Measurements from ENCODE around the gene RAD9B.
"Not testable (repeated sequence)": the region's sequence is repeated elsewhere in the genome, so short reads cannot be mapped to it uniquely, and the experiment has no call there.

The RAD9B gene

DNA sequence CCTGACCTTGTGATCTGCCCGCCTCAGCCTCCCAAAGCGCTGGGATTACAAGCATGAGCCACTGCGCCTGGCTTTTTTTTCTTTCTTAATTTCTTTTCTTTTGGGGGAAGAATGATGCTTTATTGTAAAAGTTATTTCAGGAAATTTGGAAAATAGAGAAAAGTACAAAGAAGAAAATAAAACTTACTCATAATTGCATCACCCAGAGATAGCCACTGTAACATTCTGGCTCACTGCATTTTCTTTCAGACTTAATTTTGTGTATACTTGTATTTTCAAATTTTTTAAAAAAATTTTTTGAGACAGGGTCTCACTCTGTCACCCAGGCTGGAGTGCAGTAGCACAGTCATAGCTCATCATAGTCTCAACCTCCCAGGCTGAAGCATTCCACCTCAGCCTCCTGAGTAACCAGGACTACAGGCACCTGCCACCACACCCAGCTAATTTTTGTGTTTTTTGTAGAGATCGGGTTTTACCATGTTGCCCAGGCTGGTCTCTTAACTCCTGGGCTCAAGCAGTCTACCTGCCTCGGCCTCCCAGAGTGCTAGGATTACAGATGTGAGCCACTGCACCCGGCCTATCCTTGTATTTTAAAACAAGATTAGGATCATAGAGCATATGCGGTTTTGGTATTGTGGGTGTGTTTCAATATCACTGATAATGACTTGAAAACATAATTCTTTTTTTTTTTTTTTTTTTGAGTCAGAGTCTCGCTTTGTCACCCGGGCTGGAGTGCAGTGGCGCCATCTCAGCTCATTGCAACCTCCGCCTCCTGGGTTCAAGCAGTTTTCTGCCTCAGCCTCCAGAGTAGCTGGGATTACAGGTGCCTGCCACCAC, 19.0 kb downstream of the RAD9B start:
- DNase-seq, result not testable (repeated sequence)

DNA sequence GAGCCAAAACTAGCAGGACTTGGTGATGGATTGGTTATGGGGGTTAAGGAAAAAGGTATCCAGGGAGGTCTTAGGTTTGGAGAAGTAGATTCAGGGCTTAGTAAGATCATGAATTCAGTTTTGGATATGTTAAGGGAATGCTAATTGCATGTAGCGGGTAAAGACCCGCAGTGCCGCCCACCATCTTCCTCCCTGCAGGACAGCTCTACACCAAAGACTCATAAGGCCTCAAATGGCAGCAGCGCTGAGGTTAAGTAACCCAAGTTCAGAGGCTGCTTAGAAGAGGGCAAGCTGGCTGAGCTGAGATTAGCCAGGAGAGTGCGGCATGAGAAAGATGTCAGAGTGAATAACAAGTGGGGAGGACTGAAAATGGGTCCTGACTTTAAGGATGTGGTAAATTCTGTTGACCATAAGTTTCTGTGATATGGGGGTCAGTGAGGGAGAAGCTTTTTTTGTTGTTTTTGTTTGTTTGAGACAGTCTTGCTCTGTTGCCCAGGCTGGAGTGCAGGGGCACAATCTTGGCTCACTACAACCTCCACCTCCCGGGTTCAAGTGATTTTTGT, 26.2 kb downstream of the RAD9B start:
- DNase-seq, result no peak

DNA sequence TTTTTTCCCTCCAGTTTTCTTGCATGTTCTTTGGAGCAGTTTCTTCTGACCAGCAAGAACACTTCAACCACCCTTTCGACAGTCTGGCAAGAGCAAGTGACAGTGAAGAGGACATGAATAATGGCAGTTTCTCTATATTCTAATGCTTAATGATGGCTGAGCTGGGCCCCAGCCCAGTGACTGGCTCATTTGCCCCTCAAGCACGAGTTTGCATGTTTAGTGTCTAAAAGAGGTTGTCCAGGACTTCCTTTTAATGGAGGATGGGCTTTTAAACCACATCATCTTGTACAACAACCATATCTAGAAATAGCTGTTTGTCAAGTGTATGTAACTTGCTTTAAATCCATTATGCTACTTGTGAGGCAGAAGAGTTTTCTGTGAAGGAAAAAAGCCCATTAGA, 28.4 kb downstream of the RAD9B start:
- DNase-seq, result no peak

DNA sequence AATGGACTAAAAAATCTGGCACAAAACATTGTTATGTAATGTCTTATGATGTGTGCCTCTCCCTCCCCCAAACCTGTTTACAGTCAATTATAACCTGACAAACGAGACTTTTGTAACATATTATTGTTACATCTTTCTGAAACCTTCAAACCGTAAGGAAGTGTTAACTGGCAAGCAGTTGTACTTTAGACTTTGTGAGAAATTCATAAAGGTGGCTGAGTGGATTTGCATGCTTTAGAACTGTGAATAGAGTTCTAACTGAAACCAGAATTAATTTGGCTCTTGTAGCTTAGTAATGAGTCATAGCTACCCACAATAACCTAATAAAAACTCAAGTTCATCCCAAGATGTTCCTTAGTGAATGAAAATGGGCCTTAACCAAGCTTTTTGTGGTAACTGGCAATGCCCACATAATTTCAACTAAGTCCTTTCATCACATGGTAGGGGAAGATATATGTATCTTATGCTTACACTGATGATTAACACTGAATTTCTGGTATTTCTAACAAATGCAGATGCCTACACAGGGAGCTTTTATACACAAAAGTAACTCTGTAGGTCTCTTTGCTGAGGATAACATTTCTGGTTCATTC, 29.7 kb downstream of the RAD9B start:
- no peak for DNase-seq

DNA sequence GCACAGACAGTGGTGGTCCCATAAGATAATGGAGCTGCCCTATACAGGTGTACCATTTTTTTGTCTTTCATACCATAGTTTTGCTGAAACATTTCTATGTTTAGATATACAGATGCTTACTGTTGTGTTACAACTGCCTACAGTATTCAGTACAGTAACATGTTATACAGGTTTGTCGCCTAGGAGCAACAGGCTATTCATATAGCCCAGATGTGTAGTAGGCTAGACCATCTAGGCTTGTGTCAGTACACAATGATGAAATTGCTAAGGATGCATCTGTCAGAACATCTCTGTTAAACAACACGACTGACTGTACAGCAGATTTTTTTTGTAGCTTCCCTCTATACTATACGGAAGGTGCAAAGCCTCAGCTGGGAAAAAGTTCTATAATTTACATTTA, 30.5 kb downstream of the RAD9B start:
- DNase-seq, result no peak

DNA sequence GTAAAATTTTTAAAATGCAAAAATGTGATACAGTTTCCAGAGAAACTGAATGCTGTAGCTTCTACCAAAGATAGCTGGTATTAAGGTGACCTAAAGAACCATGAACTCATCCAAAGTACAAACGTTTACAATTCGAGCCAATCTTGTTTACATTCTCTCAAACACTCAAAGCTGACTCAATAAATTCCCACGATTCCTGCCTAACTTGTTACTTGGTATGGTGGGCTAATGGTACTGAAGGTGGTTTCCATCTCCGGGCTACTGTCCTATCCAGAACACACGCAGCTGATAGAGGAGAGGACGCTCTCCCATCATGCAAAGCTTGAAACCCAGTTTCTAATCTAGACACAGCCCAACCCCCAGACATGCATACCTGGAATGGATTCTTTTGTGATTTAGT, 31.5 kb downstream of the RAD9B start:
- no peak for DNase-seq

DNA sequence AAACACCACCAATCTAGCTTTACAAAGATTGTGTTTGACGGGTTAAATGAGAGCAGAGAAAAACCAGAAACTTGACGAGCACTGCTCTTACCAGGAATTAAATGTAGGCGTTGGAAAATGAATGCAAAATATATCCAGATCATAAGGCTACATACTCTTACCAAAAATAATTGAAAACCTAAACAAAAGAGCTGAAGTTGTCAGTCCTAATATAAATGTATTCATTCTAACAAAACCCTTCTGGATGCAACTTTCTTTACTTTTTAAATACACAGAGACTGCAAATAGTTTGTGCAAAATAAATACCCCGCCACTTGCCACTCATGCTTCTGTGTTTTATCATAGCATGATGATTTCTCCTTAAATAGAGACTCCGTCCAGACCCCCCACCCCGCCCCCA, 32.7 kb downstream of the RAD9B start:
- DNase-seq, result no peak

DNA sequence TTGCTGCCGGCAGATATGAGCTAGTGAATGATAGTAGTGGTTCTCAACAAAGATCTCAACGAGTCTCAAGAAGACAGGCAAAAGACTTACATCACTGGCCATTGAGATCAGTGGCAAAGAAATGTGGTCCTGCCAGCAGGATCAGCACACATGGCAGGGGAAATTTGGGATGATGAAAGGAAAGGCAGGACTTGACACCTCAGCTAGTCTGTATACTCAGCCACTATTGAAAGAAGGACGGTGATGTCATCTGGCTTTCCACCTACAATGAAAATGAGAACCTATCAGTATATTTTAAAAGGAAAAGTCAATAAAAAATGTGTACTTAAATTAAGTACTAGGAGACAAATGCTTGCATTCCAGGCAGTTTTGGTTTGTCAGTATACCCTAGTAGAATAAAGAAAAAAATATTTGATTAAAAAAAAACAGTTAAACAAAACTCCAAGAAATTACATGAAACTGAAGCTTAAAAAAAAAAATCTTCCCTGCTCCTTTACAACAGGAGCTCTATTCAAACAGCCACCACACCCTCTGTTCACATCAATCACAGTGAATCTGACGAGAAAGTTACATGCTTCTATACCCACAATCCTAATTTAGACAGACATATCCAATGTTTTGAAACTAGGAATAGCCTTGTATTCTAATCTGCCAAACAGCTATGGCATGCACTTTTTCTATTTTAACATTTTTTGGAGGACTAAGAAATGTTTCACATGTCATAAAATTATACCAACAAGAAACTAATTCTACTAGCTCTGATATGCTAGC, 34.9 kb downstream of the RAD9B start:
- DNase-seq, result no peak

DNA sequence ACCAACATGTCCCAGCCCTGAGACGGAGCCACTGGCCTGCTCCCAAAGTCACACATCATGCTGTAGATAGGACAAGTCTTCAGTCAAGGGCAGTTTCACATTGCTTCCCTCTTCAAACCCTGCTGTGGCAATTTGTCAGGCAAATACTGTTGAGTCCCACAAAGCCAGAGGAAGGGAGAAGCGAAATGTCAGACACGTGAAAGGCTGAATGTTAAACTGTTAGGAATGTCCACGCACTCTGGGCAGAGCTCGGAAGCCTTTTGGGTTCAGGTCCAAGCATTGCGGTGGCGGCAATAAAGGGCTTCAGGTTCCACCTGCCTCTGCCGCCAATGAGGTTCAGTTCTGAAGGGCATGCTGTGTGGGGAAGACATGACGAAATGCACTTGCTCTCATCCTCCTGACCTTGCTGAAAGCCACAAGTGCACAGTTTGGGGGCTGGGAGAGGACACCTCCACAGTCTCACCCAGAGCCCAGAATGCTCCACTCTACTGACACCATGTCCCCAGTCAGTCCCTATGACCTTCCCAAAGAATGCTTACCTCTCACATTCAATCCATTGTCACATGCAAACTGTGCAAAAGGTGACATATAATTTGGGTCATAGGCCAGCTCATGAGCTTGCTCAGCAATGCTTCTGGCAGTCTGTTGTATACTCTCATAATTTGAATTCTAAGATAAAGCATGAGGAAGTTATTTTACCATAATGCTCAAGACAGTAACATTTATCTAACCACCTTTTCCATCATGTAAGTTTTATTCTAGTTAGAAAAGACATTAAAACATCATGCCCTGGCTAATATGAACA, 35.7 kb downstream of the RAD9B start:
- DNase-seq, result peak in 1 of 56 donors; percentile 4

DNA sequence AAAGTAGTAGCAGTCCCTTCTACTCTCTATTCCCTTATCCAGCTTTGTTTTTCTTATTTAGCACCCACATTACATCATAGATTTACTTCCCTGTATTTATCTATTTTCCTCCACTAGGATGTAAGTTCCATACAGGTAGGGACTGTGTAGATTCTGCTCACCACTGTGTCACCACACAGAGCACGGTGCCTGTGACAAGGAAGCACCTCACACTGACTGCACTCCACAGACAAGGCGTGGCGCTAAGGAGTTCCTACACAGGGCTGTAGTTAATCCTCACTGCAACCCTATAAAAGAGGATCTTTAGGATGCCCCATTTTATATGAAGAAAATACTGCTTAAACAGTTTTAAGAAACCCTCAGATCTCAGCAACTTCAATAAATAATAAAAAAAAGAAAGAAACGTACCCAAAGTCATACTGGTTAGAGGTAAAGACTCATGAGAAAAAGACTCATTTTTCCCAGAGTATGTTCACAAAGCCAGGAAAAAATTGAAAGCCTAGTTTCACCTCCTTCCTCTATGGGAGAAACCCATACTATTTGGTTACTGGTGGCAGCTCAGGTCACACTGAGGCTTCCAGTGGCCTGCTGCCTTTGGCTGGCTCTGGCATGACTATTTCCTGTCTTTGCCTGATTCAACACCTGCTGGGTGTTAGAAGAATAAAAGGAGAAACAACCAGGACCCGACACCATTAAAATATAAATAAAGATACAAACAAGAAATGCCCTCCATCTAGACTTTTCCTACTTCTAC, 36.9 kb downstream of the RAD9B start:
- no peak for DNase-seq

DNA sequence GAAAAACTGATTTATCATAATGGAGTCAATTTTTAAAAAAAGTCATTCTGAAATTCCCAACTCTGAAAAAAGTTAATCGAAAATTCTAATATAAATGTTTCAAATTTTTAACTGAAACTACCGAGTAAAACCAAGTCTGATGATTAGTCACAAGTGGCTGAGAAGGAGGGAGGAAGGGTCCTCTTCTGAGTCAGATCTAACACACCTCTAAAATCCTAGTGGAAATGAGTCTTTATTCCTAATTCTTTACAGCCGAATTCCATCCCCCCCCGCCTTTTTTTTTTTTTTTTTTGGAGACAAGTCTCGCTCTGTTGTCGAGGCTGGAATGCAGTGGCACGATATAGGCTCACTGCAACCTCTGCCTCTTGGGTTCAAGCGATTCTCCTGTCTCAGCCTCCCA, 37.9 kb downstream of the RAD9B start:
- no peak for DNase-seq

DNA sequence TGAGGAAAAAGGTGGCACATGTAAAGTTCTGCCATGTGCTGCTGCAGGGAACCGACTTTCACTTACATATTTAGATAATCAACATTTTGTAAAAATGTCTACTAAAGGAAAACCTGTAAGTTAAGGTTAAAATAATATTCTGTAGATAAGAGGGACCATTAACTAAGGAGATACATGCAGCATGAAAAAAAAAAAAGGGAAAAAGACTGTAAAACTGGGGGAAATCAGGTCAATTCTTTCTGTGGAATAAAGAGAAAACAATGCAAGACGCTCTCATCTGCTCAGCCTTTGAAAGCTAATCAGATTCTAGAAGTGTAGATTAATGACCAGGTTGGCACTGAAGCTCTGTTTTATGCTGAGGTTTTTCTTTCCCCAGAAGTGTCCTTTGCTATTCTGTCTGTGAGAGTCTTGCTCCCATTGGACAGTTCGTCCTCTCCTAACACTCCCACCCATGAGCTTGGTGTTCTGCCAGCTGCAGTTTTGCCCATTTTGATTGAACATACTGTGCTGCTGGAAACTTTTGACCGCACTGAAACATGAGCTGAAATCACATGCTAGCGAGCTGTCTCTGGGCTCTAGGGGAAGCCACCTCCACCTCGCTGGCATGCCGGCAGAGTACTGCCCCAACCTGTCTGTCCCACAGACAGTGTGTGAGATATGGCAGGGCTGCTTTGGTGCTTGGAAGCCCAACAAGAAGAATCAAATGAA, 41.3 kb downstream of the RAD9B start:
- DNase-seq, result peak in 32 of 56 donors; percentile 2 to 61 (median 18)

DNA sequence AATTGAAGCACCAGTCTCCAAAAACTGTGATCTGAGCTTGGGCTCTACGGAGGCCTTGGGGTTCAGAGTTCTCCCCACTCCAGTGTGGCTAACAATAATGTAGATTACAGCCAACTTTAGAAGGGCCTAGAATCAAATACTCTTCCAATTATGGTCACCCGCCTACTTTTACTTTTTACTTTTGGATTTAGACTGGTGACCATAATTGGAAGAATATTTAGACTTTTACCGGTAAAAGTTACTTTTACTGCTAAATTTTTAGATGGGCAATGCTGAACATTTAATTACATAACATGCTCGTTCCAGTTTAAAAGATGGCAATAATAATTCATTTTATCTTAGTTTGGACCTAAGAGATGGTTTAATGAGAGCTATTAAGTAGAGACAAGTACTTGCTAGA, 41.8 kb downstream of the RAD9B start:
- DNase-seq, result no peak

DNA sequence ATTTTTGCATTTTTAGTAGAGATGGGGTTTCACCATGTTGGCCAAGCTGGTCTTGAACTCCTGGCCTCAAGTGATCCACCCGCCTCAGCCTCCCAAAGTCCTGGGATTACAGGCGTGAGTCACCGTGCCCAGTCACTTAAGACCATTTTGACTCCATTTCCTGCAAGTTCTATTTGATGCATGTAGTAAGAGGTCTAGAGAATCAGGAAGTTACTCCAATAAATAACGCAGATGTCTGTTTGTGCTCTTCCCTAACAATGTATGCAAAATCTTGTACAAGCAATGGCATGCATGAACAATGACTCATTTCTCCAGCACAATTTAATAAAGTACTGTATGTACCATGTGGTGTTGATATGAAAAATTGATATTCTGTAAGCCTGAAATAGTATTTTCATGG, 43.1 kb downstream of the RAD9B start:
- not testable (repeated sequence) for DNase-seq

DNA sequence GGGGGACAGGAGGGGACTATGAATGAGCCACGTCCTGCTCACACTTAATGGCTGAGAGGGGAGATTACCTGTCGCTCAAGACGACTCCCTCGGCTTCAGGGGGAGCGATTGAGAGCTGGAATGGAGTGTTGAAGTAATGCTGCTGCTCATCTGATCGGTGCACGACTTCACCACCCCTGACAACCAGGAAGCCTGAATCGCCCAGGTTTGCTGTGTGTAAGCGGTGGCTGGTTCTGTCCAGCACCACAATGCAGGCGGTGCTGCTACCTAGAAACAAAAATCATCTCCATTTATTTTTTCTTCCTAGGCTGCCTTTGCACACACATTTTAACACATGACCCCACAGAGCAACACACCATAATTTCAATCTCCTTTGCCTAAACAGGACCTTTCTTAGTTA, 43.7 kb downstream of the RAD9B start:
- no peak for DNase-seq

DNA sequence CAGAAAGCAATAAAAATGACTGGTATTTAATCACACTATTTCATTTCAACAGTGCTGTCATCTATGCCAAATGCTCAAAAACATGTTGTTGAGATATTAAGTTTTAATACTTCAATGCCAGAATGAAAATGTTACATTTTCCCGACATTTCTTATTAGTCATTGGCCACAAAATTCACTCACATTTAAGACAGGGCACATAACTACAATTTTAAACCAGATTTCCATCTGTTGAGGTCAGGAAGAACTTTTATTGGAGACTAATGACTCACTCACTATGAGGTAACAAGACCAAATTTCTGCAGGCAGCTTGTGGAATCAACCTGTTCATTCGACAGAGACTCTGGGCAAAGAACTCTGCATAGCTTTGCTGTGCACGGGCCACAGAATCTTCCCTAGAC, 44.2 kb downstream of the RAD9B start:
- no peak for DNase-seq

DNA sequence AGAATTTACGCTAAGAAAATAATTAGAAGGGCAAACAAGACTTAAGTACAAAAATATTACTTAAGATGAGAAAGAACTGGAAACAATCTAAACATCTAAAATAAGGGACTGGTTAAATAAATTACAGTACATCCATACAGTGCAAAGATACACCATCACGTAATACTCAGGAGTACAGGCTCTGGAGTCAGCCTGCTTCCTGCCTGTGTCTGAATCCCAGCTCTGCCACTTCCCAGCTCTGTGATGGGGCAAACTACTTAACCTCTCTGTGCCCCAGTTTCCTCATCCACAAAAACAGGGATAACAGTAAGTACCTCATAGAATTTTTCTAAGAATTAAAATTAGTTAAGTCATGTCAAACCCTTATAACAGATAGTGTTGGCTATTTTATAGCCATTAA, 45.0 kb downstream of the RAD9B start:
- no peak for DNase-seq

DNA sequence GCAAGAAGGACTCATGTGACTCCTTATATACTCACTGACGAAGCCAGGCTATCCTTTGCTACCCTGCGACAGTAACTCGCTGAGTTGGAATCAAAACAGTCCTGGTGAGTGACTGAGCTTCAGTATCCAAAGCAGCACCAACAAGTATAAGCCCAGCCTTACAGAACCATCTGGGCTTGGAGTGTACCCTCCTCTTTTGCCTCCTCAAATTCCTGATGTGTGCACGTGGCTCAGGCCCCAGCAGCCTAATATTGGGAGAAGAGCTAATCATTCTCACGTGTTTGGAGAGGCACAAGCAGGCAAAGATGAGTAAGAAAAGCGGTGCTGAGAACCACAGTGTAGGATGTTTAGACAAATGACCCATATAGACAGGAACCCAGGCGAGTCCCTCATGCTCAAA, 46.5 kb downstream of the RAD9B start:
- no peak for DNase-seq

DNA sequence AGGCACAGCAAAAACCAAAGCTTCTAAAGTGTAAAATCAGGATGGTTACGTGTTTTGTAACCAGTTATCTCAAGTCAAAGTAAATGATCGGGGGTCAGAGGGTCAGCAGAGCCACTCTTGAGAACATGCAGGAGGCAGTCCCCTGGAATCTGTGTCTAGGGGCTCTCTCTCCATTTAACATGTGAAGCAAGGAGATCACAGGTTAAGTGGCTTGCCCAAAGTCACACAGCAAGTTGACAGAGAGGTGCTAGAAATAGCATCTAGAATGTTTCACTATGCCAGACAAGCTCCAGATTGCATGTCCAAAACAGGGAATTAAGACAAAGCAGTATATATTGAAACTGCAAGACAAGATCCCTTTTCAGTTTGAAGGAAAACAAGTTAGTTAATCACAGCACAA, 47.6 kb downstream of the RAD9B start:
- no peak for DNase-seq

DNA sequence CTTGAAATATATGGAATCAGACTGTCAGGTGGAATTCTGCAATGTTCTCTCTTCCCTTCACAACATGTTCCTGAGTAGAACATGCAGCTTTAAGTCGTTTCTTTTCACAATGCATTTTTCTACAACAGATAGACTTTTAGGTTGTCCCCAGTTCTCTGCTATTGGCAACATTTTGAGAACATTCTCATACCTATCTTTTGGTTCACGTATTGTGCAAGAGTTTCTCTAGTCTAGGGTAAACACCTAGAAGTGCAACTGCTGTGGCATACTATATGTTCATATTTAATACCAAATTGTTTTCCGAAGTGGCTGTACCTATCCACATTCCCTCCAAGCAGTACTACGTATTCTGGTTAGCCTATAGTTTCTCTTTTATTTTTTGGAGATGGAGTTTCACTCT, 48.9 kb downstream of the RAD9B start:
- no peak for DNase-seq

All from nucleus accumbens (tissue), 56 donors.